SK-N-SH treated with all-trans-retinoic acid at 6 μM for 48 hours (cell line): Measurements from ENCODE around the gene DNER.

Experiments
- ARNTL ChIP-seq: fragments of 450-650 bp; formaldehyde crosslinking; IDR thresholded peaks from 2 replicates; pipeline ENCODE4 v1.5.0; 2020; ENCODE audit warnings: low read depth, mild to moderate bottlenecking, moderate library complexity, borderline replicate concordance
- BACH2 ChIP-seq: fragments of 250-450 bp; sonication (Bioruptor Pico); IDR thresholded peaks from 2 replicates; pipeline ENCODE4 v1.9.0; 2021; ENCODE audit warnings: mild to moderate bottlenecking, borderline replicate concordance
- CREB5 ChIP-seq: fragments of 250-450 bp; sonication (Bioruptor Pico); IDR thresholded peaks from 2 replicates; pipeline ENCODE4 v1.5.1; 2020; ENCODE audit warnings: low read depth, mild to moderate bottlenecking, moderate library complexity
- CSDC2 ChIP-seq: fragments of 250-450 bp; sonication (Bioruptor Pico); IDR thresholded peaks from 2 replicates; pipeline ENCODE4 v1.5.0; 2020; ENCODE audit warnings: mild to moderate bottlenecking, moderate library complexity
- ISL1 ChIP-seq: fragments of 250-450 bp; sonication (Bioruptor Pico); IDR thresholded peaks from 2 replicates; pipeline ENCODE4 v2.1.2; 2022; ENCODE audit warnings: mild to moderate bottlenecking, moderate library complexity
- OSR1 ChIP-seq: fragments of 250-450 bp; sonication (Bioruptor Pico); IDR thresholded peaks from 2 replicates; pipeline ENCODE4 v1.8.0; 2022; ENCODE audit warnings: moderate library complexity, mild to moderate bottlenecking, inconsistent platforms
- PATZ1 ChIP-seq: fragments of 250-450 bp; sonication (Bioruptor Pico); IDR thresholded peaks from 2 replicates; pipeline ENCODE4 v1.8.0; 2020; ENCODE audit warnings: mild to moderate bottlenecking, moderate library complexity, borderline replicate concordance
- PPARA ChIP-seq: fragments of 250-450 bp; sonication (Bioruptor Pico); IDR thresholded peaks from 2 replicates; pipeline ENCODE4 v1.5.0; 2020; ENCODE audit warnings: mild to moderate bottlenecking, borderline replicate concordance
- RARB ChIP-seq: fragments of 250-450 bp; sonication (Bioruptor Pico); IDR thresholded peaks from 2 replicates; pipeline ENCODE4 v1.8.0; 2021; ENCODE audit warnings: mild to moderate bottlenecking, moderate library complexity
- TOX ChIP-seq: fragments of 250-450 bp; sonication (Bioruptor Pico); IDR thresholded peaks from 2 replicates; pipeline ENCODE4 v1.8.0; 2021; ENCODE audit warnings: mild to moderate bottlenecking, moderate library complexity, borderline replicate concordance
- ZFP3 ChIP-seq: fragments of 250-450 bp; sonication (Bioruptor Pico); IDR thresholded peaks from 2 replicates; pipeline ENCODE4 v1.5.0; 2020; ENCODE audit warnings: mild to moderate bottlenecking, moderate library complexity
- ZFP30 ChIP-seq: fragments of 450-650 bp; formaldehyde crosslinking; IDR thresholded peaks from 2 replicates; pipeline ENCODE4 v1.5.0; 2022; ENCODE audit warnings: mild to moderate bottlenecking, moderate library complexity
- ZNF70 ChIP-seq: fragments of 450-650 bp; formaldehyde crosslinking; IDR thresholded peaks from 2 replicates; pipeline ENCODE4 v1.5.0; 2020; ENCODE audit warnings: mild to moderate bottlenecking, moderate library complexity
- TF ChIP-seq, protein P1 (sequence below): fragments of 250-450 bp; sonication (Bioruptor Pico); IDR thresholded peaks from 2 replicates; pipeline ENCODE4 v1.8.0; 2021; ENCODE audit warnings: low read depth, mild to moderate bottlenecking, moderate library complexity, borderline replicate concordance

DNA sequence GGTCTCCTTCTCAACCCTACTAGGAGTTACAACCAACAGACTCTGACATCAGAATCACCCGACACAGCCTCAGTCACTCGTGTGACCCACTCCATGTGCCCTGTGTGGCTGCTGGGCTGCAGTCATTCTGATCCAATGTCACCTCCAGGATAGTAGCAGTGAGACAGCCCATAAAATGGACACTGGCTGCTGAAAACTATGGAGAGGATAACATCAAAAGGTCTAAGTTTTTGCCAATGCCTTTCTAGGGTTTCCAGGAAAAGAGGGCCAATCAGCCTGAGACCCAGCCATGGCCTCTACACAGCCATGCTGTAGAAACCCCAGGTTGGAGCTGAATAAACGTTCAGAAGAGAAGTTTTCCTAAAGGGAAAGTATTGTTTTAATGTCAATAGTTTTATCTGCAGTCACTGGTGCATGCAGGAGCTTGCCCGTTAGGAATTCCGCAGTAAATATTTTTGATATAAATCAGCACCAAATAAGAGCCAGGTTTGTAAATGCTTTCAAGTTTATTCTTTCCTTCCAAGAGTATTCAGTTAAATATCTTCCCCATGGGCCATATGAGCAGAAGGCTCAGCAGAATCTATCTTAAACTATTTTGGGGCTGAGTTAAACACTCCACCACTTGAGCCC lies 351.1 kb downstream of the DNER start:
- TF ChIP-seq CREB5 (CRISPR knock-in tag) (no peak), ARNTL (CRISPR knock-in tag) (no peak), RARB (CRISPR knock-in tag) (no peak), ZFP3 (no peak), ISL1 (no peak), ZNF70 (CRISPR knock-in tag) (no peak), PPARA (CRISPR knock-in tag) (no peak), TOX (CRISPR knock-in tag) (no peak), PATZ1 (CRISPR knock-in tag) (no peak), ZFP30 (no peak), CSDC2 (no peak), OSR1 (CRISPR knock-in tag) (no peak), BACH2 (CRISPR knock-in tag) (no peak)
- TF ChIP-seq, protein P1, sequence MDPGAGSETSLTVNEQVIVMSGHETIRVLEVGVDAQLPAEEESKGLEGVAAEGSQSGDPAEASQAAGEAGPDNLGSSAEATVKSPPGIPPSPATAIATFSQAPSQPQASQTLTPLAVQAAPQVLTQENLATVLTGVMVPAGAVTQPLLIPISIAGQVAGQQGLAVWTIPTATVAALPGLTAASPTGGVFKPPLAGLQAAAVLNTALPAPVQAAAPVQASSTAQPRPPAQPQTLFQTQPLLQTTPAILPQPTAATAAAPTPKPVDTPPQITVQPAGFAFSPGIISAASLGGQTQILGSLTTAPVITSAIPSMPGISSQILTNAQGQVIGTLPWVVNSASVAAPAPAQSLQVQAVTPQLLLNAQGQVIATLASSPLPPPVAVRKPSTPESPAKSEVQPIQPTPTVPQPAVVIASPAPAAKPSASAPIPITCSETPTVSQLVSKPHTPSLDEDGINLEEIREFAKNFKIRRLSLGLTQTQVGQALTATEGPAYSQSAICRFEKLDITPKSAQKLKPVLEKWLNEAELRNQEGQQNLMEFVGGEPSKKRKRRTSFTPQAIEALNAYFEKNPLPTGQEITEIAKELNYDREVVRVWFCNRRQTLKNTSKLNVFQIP (CRISPR knock-in tag), result no peak
